ENCODE measurements around the gene SRRM5.
"Not testable (repeated sequence)": the region's sequence is repeated elsewhere in the genome, so short reads cannot be mapped to it uniquely, and the experiment has no call there.

SRRM5 gene

GRCh38 chr19:43616954-43617353, 5.1 kb downstream of the SRRM5 start:
- DNase-seq = no peak

GRCh38 chr19:43618921-43619261, 7.0 kb downstream of the SRRM5 start:
- DNase-seq = peak in 2 of 4 experiments; percentile 36 to 41

- DNase-seq = peak; percentile 64 to 77 (median 70)
These were observed 7.6 kb downstream of the SRRM5 start, which contains the start of gene ZNF428 for GRCh38 chr19:43619262-43620060. ZNF428 (minus strand) TSS chr19:43619629; CDS start chr19:43614304, 5,325 bp downstream.

GRCh38 chr19:43620061-43621001, 8.4 kb downstream of the SRRM5 start:
- DNase-seq = no peak

- no peak for DNase-seq
These were observed 10.2 kb downstream of the SRRM5 start for GRCh38 chr19:43622070-43622469.

GRCh38 chr19:43622956-43623355, 11.1 kb downstream of the SRRM5 start:
- DNase-seq = no peak

GRCh38 chr19:43623889-43624670, 12.2 kb downstream of the SRRM5 start:
- no peak for DNase-seq

GRCh38 chr19:43624933-43625332, 13.0 kb downstream of the SRRM5 start:
- DNase-seq = peak; percentile 70 to 78 (median 71)

- DNase-seq = no peak
These were observed 14.2 kb downstream of the SRRM5 start for GRCh38 chr19:43625918-43626579.

- no peak for DNase-seq
These were observed 14.9 kb downstream of the SRRM5 start for GRCh38 chr19:43626838-43627237.

GRCh38 chr19:43628646-43629326, 16.9 kb downstream of the SRRM5 start:
- DNase-seq = no peak

GRCh38 chr19:43631491-43631890, 19.6 kb downstream of the SRRM5 start:
- DNase-seq = no peak

- DNase-seq = no peak
These were observed 21.6 kb downstream of the SRRM5 start for GRCh38 chr19:43633520-43633919.

- DNase-seq = no peak
These were observed 22.2 kb downstream of the SRRM5 start for GRCh38 chr19:43634068-43634467.

- DNase-seq = no peak
These were observed 22.6 kb downstream of the SRRM5 start for GRCh38 chr19:43634506-43634871.

GRCh38 chr19:43634872-43635560, 23.1 kb downstream of the SRRM5 start:
- DNase-seq = no peak

- DNase-seq = not testable (repeated sequence)
These were observed 23.7 kb downstream of the SRRM5 start for GRCh38 chr19:43635561-43635940.

- no peak for DNase-seq
These were observed 24.3 kb downstream of the SRRM5 start for GRCh38 chr19:43636121-43636683.

- DNase-seq = no peak
These were observed 26.5 kb downstream of the SRRM5 start for GRCh38 chr19:43638214-43638994.

GRCh38 chr19:43638995-43639518, 27.2 kb downstream of the SRRM5 start:
- DNase-seq = no peak
